HepG2 (cell line): ENCODE measurements around the gene HAGH. TPM values are rescaled to one million over a fixed set of nuclear protein-coding genes. Genes with fewer than 3 reads are reported as not detected.

Experiments used
- ASH2L ChIP-seq: fragments of 300-600, 200-600 bp; sonication (generic); IDR thresholded peaks from 2 replicates; pipeline ENCODE4 v1.7.0; 2017; ENCODE audit warnings: low read depth, mild to moderate bottlenecking, moderate library complexity, mixed read lengths, low read length; ENCODE audit not compliant: insufficient read length
- ATM ChIP-seq: fragments of 450-650 bp; IDR thresholded peaks from 2 replicates; pipeline ENCODE4 v1.7.1; 2017; ENCODE audit warnings: mild to moderate bottlenecking, borderline replicate concordance
- CBX1 ChIP-seq: IDR thresholded peaks from one replicate; pipeline ENCODE4 v1.6.1; 2016; ENCODE audit warnings: antibody characterized with exemption, low read depth
- DR1 ChIP-seq: sonication (generic); formaldehyde crosslinking; IDR thresholded peaks from 2 replicates; pipeline ENCODE4 v1.8.0; 2021; ENCODE audit warnings: mild to moderate bottlenecking, missing genetic modification reagents, inconsistent platforms
- EED ChIP-seq: sonication (generic); formaldehyde crosslinking; IDR thresholded peaks from 2 replicates; pipeline ENCODE4 v1.5.0; 2020; ENCODE audit warnings: mild to moderate bottlenecking, missing genetic modification reagents
- ELK4 ChIP-seq: sonication (generic); formaldehyde crosslinking; IDR thresholded peaks from 2 replicates; pipeline ENCODE4 v1.9.0; 2021; ENCODE audit warnings: missing genetic modification reagents, borderline replicate concordance
- ETV5 ChIP-seq: IDR thresholded peaks from 2 replicates; pipeline ENCODE4 v1.6.1; 2018; ENCODE audit warnings: missing biosample characterization, missing genetic modification reagents, inconsistent platforms, borderline replicate concordance
- FOXA3 ChIP-seq: IDR thresholded peaks from 2 replicates; pipeline ENCODE4 v1.6.1; 2016; ENCODE audit warnings: missing genetic modification reagents, missing compliant biosample characterization
- HDAC2 ChIP-seq: sonication (generic); formaldehyde crosslinking; IDR thresholded peaks from 2 replicates; pipeline ENCODE4 v1.4.0; 2020; ENCODE audit warnings: missing genetic modification reagents
- HINFP ChIP-seq: sonication (generic); formaldehyde crosslinking; IDR thresholded peaks from 2 replicates; pipeline ENCODE4 v1.4.0; 2020; ENCODE audit warnings: low read depth, mild to moderate bottlenecking, missing genetic modification reagents
- HOXA3 ChIP-seq: sonication (generic); formaldehyde crosslinking; IDR thresholded peaks from 2 replicates; pipeline ENCODE4 v1.5.0; 2020; ENCODE audit warnings: missing genetic modification reagents
- HOXD1 ChIP-seq: sonication (generic); formaldehyde crosslinking; IDR thresholded peaks from 2 replicates; pipeline ENCODE4 v1.5.0; 2020; ENCODE audit warnings: missing genetic modification reagents
- MXD3 ChIP-seq: IDR thresholded peaks from 2 replicates; pipeline ENCODE4 v1.6.1; 2016; ENCODE audit warnings: mild to moderate bottlenecking, missing biosample characterization, missing genetic modification reagents
- MYNN ChIP-seq: sonication (generic); formaldehyde crosslinking; IDR thresholded peaks from 2 replicates; pipeline ENCODE4 v1.4.0; 2020; ENCODE audit warnings: mild to moderate bottlenecking, low read depth, missing genetic modification reagents
- NFATC3 ChIP-seq: sonication (generic); formaldehyde crosslinking; IDR thresholded peaks from 2 replicates; pipeline ENCODE4 v1.5.1; 2020; ENCODE audit warnings: mild to moderate bottlenecking, missing genetic modification reagents
- PITX1 ChIP-seq: sonication (generic); formaldehyde crosslinking; IDR thresholded peaks from 2 replicates; pipeline ENCODE4 v1.5.1; 2020; ENCODE audit warnings: mild to moderate bottlenecking, missing genetic modification reagents
- POLR2A ChIP-seq, 2 experiments: IDR thresholded peaks; 2 replicates each; pipeline ENCODE4 v1.6.1; 2011; ENCODE audit warnings: low read depth in 2 of 2, low read length in 2 of 2, mild to moderate bottlenecking in 1 of 2, moderate library complexity in 1 of 2; ENCODE audit not compliant: insufficient read depth in 1 of 2
- RAD21 ChIP-seq: fragments of 450-650 bp; formaldehyde crosslinking; IDR thresholded peaks from 2 replicates; pipeline ENCODE4 v1.5.0; 2020; ENCODE audit warnings: mild to moderate bottlenecking
- RXRA ChIP-seq: sonication (generic); formaldehyde crosslinking; IDR thresholded peaks from 2 replicates; pipeline ENCODE4 v1.5.1; 2020; ENCODE audit warnings: missing genetic modification reagents
- SMARCE1 ChIP-seq: fragments of 450-650 bp; IDR thresholded peaks from 2 replicates; pipeline ENCODE4 v1.6.1; 2017; ENCODE audit warnings: borderline replicate concordance
- SOX5 ChIP-seq: IDR thresholded peaks from 2 replicates; pipeline ENCODE4 v1.6.1; 2016; ENCODE audit warnings: borderline replicate concordance
- SP5 ChIP-seq: IDR thresholded peaks from 2 replicates; pipeline ENCODE4 v1.6.1; 2016; ENCODE audit warnings: low read depth, borderline replicate concordance
- XBP1 ChIP-seq: sonication (generic); formaldehyde crosslinking; IDR thresholded peaks from 2 replicates; pipeline ENCODE4 v1.5.0; 2020; ENCODE audit warnings: missing genetic modification reagents
- ZBTB7B ChIP-seq: sonication (generic); formaldehyde crosslinking; IDR thresholded peaks from 2 replicates; pipeline ENCODE4 v1.4.0; 2020; ENCODE audit warnings: missing genetic modification reagents
- ZKSCAN5 ChIP-seq: sonication (generic); formaldehyde crosslinking; IDR thresholded peaks from 2 replicates; pipeline ENCODE4 v1.5.1; 2020; ENCODE audit warnings: mild to moderate bottlenecking, missing genetic modification reagents
- ZMYM2 ChIP-seq: sonication (generic); formaldehyde crosslinking; IDR thresholded peaks from 2 replicates; pipeline ENCODE4 v1.8.0; 2022; ENCODE audit warnings: mild to moderate bottlenecking, missing genetic modification reagents
- ZNF292 ChIP-seq: sonication (generic); formaldehyde crosslinking; IDR thresholded peaks from 2 replicates; pipeline ENCODE4 v1.8.1; 2022; ENCODE audit warnings: mild to moderate bottlenecking, low read depth, missing genetic modification reagents, borderline replicate concordance
- ZNF335 ChIP-seq: sonication (generic); formaldehyde crosslinking; IDR thresholded peaks from 2 replicates; pipeline ENCODE4 v1.4.0; 2020; ENCODE audit warnings: missing genetic modification reagents
- ZNF441 ChIP-seq: sonication (generic); formaldehyde crosslinking; IDR thresholded peaks from 2 replicates; pipeline ENCODE4 v1.7.0; 2021; ENCODE audit warnings: missing genetic modification reagents, borderline replicate concordance
- ZNF543 ChIP-seq: sonication (generic); formaldehyde crosslinking; IDR thresholded peaks from 2 replicates; pipeline ENCODE4 v1.4.0; 2020; ENCODE audit warnings: mild to moderate bottlenecking, missing genetic modification reagents
- ZNF724P ChIP-seq: sonication (generic); formaldehyde crosslinking; IDR thresholded peaks from 2 replicates; pipeline ENCODE4 v1.8.0; 2022; ENCODE audit warnings: missing genetic modification reagents, borderline replicate concordance
- polyA plus RNA-seq, 8 experiments: library from polyadenylated mRNA; depleted of rRNA in 3 of 8; stranded (reverse) in 7 of 8; unstranded in 1 of 8; fragments of >200 nt; fragmentation: Illumina TruSeq in 4 of 8; extraction: Trizol in 4 of 8; gene quantifications; 2 replicates each; pipeline versions ENCODE4 v1.2.1 to v1.2.3, GENCODE V29; 2011 to 2016; ENCODE audit warnings: low read depth in 4 of 8, missing spikeins in 1 of 8, mixed read lengths in 1 of 8; ENCODE audit not compliant: insufficient read depth in 1 of 8
- total RNA-seq, 5 experiments: library from RNA; depleted of rRNA; stranded (reverse); fragments of >200 nt; fragmentation: Illumina TruSeq; extraction: Trizol; gene quantifications; 2 replicates each; pipeline ENCODE4 v1.2.3, GENCODE V29; 2016; ENCODE audit warnings: low read depth in 1 of 5

HAGH gene
- total and polyA plus RNA-seq, 2 of the 13 experiments (the other 11 are each of a cell fraction or from before 2014, with no cell fraction given) = 70.4 to 95.4 TPM

GRCh38 chr16:1823821-1824220 is 2.8 kb downstream of the HAGH start (continued):
- TF ChIP-seq HINFP = no peak
- TF ChIP-seq ZNF543 (CRISPR knock-in tag) = no peak
- no peak for TF ChIP-seq MYNN (CRISPR knock-in tag)
- TF ChIP-seq SP5 = no peak
- TF ChIP-seq FOXA3 (CRISPR knock-in tag) = peak; percentile 19; the same call in 1 of the 2 replicates
- TF ChIP-seq NFATC3 (CRISPR knock-in tag) = no peak
- no peak for TF ChIP-seq ZKSCAN5 (CRISPR knock-in tag)
- no peak for TF ChIP-seq MXD3 (CRISPR knock-in tag)
- 0 out of 2 replicates have a peak, but pooled peaks have one; percentile 38 for TF ChIP-seq ZNF335 (CRISPR knock-in tag)
- no peak for TF ChIP-seq EED (CRISPR knock-in tag)
- TF ChIP-seq RXRA (CRISPR knock-in tag) = no peak
- TF ChIP-seq HDAC2 (CRISPR knock-in tag) = peak; percentile 28; the same call in 1 of the 2 replicates
- TF ChIP-seq RAD21 = peak; percentile 75
- no peak for TF ChIP-seq XBP1 (CRISPR knock-in tag)
- TF ChIP-seq ZNF292 (CRISPR knock-in tag) = 0 out of 2 replicates have a peak, but pooled peaks have one; percentile 43
- TF ChIP-seq SOX5 (CRISPR knock-in tag) = no peak
- no peak for TF ChIP-seq CBX1
- TF ChIP-seq ETV5 (CRISPR knock-in tag) = no peak
- no peak for TF ChIP-seq ATM
- no peak for TF ChIP-seq HOXD1 (CRISPR knock-in tag)
- TF ChIP-seq ZNF724P (CRISPR knock-in tag) = no peak
- TF ChIP-seq ELK4 = no peak
- no peak for TF ChIP-seq ZBTB7B (CRISPR knock-in tag)
- no peak for TF ChIP-seq POLR2A (IDR thresholded peaks at IDR 0.05; ENCODE audit: insufficient read depth in 1 of 2, low read depth in 2 of 2, low read length in 2 of 2)
- no peak for TF ChIP-seq SMARCE1
- no peak for TF ChIP-seq DR1 (CRISPR knock-in tag)
- peak; percentile 45; the same call in 1 of the 2 replicates for TF ChIP-seq HOXA3 (CRISPR knock-in tag)
- TF ChIP-seq ZMYM2 (CRISPR knock-in tag) = no peak
- TF ChIP-seq ZNF441 (CRISPR knock-in tag) = 0 out of 2 replicates have a peak, but pooled peaks have one; percentile 42
- peak; percentile 36 for TF ChIP-seq ASH2L
- 0 out of 2 replicates have a peak, but pooled peaks have one; percentile 34 for TF ChIP-seq PITX1 (CRISPR knock-in tag)
